ENCODE results near the gene FAM219B.

DNA sequence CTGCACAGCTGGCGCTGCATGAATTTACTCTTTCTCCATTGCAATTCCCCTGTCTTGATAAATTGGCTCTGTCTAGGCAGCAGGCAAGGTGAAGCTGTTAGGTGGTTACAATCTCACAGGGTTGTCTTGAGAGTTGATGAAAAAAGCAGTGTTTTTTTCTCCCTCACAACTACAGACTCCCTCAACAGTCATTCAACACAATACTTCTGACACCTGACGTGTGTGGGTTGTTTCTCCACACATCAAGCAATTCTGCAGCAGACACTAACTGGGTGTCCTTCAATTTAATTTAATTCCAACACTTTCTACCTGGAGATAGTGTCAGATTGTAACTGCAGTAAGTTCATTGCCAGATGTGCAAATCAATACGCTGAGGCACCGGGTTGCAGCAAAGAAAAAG is 28.4 kb downstream of the FAM219B start:
- TF ChIP-seq, protein P1, sequence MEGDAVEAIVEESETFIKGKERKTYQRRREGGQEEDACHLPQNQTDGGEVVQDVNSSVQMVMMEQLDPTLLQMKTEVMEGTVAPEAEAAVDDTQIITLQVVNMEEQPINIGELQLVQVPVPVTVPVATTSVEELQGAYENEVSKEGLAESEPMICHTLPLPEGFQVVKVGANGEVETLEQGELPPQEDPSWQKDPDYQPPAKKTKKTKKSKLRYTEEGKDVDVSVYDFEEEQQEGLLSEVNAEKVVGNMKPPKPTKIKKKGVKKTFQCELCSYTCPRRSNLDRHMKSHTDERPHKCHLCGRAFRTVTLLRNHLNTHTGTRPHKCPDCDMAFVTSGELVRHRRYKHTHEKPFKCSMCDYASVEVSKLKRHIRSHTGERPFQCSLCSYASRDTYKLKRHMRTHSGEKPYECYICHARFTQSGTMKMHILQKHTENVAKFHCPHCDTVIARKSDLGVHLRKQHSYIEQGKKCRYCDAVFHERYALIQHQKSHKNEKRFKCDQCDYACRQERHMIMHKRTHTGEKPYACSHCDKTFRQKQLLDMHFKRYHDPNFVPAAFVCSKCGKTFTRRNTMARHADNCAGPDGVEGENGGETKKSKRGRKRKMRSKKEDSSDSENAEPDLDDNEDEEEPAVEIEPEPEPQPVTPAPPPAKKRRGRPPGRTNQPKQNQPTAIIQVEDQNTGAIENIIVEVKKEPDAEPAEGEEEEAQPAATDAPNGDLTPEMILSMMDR (IDR thresholded peaks at IDR 0.05) = no peak
- TF ChIP-seq ZFX (IDR thresholded peaks at IDR 0.05; ENCODE audit: borderline replicate concordance) = no peak

Data from 22Rv1 (cell line).